GDM1 (cell line): ENCODE results near the gene CARMIL1.

Experiments
- DNase-seq: peaks from one replicate; lab custom pipeline; 2025; lab: John Stamatoyannopoulos, UW

The CARMIL1 gene

GRCh38 chr6:25619217-25619616, 340.0 kb downstream of the CARMIL1 start:
- no peak for DNase-seq

GRCh38 chr6:25620391-25620790, 341.2 kb downstream of the CARMIL1 start:
- DNase-seq = no peak

- DNase-seq = no peak
Observed at GRCh38 chr6:25623065-25623464, 343.9 kb downstream of the CARMIL1 start.

GRCh38 chr6:25623879-25624278, 344.7 kb downstream of the CARMIL1 start:
- DNase-seq = no peak

GRCh38 chr6:25627001-25627400, 347.8 kb downstream of the CARMIL1 start:
- DNase-seq = no peak

- DNase-seq = no peak
Observed at GRCh38 chr6:25628471-25629197, 349.5 kb downstream of the CARMIL1 start.

- no peak for DNase-seq
Observed at GRCh38 chr6:25629198-25629576, 350.0 kb downstream of the CARMIL1 start.

- no peak for DNase-seq
Observed at GRCh38 chr6:25630508-25631278, 351.5 kb downstream of the CARMIL1 start.

- no peak for DNase-seq
Observed at GRCh38 chr6:25635886-25636317, 356.7 kb downstream of the CARMIL1 start.

GRCh38 chr6:25637211-25637610, 358.0 kb downstream of the CARMIL1 start:
- DNase-seq = no peak

GRCh38 chr6:25637960-25638434, 358.8 kb downstream of the CARMIL1 start:
- DNase-seq = no peak

- no peak for DNase-seq
Observed at GRCh38 chr6:25639653-25640052, 360.5 kb downstream of the CARMIL1 start.

- DNase-seq = no peak
Observed at GRCh38 chr6:25640446-25640845, 361.3 kb downstream of the CARMIL1 start.

GRCh38 chr6:25640891-25641290, 361.7 kb downstream of the CARMIL1 start:
- DNase-seq = no peak

- DNase-seq = no peak
Observed at GRCh38 chr6:25641377-25641776, 362.2 kb downstream of the CARMIL1 start.

GRCh38 chr6:25641940-25642666, 362.9 kb downstream of the CARMIL1 start:
- DNase-seq = no peak

GRCh38 chr6:25642667-25643328, 363.6 kb downstream of the CARMIL1 start:
- no peak for DNase-seq

GRCh38 chr6:25645916-25646315, 366.7 kb downstream of the CARMIL1 start:
- DNase-seq = no peak

- no peak for DNase-seq
Observed at GRCh38 chr6:25649611-25650010, 370.4 kb downstream of the CARMIL1 start.

- DNase-seq = no peak
Observed at GRCh38 chr6:25652007-25652515, 372.9 kb downstream of the CARMIL1 start, which contains the start of gene SCGN. TSS of gene SCGN (plus strand) at chr6:25652215. CDS start at chr6:25652404, 189 bp downstream.

- DNase-seq = no peak
Observed at GRCh38 chr6:25655723-25656122, 376.5 kb downstream of the CARMIL1 start.
